Hindlimb muscle (tissue), 1 donor: Measurements from ENCODE around the gene MYRF. TPM values are rescaled to one million over a fixed set of nuclear protein-coding genes. Genes with fewer than 3 reads are reported as not detected.

ENCODE experiments used
- DNase-seq: peaks from one replicate; pipeline ENCODE4 v3.0.0-alpha.2; 2013
- polyA plus RNA-seq: library from polyadenylated mRNA; unstranded; fragments of 120-200 nt; gene quantifications from one replicate; pipeline ENCODE4 v1.2.1, GENCODE V29; 2013; ENCODE audit not compliant: insufficient read length

Gene MYRF
- polyA plus RNA-seq, 1 donor = 1.5 TPM

DNA sequence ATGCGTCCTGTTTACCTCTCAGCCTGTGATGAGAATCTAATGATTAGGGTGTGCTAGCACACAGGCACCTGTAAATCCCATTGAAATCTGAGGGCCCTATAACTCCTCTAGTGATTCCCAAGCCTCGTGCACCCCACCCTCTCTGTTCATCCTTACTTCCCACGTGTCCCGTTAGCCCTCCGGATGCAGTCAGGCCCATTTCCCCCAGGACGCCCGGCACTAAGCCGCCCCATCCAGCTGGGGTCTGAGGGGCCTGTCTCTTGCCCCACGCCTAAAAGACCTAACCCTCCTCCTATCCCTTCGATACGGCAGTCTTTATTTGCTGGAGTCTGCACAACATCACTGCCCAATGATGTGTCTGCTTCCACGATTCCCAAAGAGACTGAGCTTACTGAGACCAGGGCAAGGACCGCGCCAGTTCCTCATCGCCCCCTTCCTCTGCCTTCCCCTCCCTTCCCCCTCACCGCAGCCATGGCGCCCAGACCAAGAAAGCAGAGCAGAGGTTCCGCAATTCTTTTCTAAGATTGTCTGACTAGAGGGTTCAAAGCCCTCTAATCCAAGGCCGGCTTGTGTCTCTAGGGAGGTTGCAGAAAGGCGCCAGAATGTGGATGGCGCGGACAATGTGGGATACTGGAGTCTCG is 74.6 kb downstream of the MYRF start:
- DNase-seq = peak; percentile 49

DNA sequence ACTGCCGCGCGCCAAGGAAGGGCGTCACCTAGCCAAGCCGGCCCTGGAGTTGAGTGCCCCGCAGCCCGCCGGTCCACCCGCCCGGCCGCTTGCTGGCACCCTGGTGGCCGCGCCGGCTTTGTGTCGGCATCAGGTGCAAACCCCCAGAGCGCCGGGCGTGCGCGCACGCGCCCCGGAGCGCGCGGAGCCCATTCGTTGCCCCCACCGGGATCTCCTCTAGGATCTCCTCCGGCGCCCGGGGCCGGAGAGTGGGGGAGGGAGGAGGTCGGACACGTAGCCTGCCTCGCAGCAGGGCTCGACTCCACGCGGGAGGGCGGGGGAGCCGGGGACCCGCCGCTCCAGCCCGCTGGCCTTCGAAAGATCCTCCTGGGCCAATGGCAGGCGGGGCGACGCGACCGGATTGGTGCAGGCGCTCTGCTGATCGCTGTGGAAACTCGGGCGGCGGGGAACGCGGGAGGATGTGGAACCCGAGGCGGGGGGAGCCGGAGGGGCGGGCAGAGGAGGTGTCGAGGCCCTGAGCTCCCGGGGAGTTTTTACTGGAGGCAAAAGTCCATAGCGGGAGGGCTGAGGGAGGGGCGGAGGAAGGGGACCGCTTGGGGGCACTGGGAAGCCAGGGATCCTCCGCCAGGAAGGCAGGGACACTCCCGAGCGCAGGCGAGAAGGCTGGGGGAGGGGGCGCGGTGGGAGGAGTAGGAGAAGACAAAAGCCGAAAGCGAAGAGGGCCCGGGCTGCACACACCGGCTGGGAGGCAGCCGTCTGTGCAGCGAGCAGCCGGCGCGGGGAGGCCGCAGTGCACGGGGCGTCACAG is 75.3 kb downstream of the MYRF start, which contains the start of gene FADS2:
FADS2 (plus strand) TSS at position 730 of the 808 bp plus-strand sequence. CDS start 91 bp downstream, outside the sequence.
- DNase-seq = peak; percentile 97

DNA sequence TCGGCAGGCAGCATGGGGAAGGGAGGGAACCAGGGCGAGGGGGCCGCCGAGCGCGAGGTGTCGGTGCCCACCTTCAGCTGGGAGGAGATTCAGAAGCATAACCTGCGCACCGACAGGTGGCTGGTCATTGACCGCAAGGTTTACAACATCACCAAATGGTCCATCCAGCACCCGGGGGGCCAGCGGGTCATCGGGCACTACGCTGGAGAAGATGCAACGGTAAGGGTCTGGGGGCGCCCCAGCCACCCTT is 75.9 kb downstream of the MYRF start:
- no peak for DNase-seq

DNA sequence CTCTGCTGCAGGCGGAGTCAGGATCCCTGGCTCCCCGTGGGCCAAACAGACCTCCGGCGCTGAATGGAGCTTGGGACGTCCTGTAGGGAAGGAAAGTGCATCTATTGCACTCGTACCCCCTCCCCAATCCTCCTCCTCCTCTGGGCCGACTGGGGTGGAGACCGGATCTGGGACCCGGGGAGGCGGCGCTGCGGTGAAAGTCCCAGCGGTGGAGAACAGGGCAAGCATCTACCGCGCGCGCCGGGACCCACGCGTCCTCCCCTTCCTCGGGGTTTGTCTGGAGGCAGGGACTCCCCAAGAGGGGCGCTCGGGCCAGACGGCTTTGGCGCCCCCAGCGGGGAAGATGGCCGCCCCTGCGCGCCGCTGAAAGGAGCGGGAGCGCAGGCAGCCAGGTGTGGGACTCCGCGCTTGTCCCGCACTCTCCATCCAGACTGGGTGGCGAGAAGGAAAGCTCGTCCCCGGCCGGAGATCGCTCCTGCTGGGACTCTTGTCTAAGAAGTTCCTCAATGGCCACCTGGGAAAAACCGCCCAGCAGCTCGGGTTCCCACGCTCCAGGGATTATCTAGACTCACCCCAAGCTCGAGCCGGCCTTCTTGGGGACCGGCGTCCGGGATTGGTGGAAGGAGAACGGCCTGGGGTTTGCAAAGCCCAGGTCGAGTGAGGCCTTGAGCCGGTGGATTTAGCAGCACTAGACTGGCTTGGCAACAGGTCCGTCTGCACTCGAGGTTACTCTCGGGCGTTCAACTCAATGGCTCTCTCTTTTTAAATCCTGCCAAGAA is 76.4 kb downstream of the MYRF start:
- peak; percentile 52 for DNase-seq

DNA sequence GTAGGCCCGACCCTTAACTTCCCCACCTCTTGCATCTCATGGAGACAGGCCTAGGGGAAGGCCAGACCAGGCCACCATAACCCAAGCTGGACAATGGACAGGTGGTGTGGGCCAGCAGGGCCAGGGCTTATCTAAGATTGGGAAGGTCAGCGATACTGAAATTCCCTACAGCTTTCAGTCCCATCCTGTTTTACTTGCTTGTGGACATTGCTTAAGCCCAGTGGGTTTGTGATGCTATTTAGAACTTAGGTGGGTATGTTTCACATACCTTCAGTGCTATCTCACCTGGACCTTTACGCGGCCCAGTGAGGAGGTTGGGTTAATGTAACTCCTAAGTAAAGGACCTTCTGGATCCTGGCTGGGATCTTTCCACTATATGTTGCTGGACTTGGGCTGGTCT is 77.4 kb downstream of the MYRF start:
- DNase-seq = no peak

DNA sequence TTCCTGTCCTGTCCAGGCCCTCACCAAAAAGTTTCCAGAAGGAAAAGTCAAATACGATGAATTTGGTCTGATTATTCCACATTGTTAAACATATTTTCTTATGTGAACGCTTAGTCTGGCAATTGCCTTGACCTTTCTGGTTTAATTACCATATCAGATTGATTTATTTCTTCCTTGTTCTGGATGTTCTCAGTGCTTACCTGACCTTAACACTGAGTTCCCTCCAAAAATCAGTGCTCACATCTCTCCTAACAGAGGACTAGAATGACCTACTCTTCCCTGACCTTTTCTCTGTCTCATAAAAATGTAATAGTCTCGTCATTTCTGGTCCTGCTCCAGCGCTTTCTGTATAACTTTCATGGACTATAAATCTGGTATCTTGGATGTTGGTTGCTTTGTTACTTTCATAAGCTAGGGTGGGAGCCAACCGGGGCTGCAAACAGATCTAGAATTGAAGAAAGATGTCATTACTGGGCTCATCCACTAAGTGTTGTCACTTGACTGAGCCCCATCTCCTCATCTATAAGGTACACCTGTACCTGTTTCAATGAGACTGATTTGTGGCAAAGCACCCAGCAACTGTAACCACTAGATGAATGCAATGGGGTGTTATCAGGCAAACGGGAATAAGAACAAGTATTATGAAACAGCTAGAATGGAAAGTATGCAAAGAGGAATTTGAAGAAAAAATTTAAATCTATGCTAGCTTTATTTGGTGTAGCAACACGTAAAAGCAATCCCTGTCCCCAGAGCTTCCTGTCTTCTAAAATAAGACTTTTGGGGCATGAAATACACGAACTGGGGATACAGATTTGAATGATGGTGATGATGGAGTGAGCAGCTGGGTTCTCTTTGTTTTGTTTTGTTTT is 78.0 kb downstream of the MYRF start:
- DNase-seq = no peak

DNA sequence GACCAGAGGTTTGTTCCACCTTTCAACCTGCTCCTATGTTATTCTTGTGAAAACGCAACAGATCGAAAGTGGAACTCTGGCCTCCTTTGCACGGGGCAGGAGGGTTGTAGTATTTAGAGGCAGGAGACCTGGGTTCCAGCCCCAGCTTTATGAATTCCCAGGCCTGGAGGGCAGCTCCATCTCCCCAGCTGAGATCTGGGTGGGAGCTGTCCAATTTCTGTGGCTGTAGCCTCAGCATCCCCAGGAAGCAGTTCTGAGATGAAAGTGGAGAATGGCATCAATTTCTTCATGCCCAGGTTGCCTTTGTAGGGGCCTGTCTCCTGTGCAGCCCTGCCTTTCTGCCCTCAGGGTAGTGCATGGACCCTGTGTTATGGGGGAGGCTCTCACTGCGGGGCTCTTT is 79.8 kb downstream of the MYRF start:
- no peak for DNase-seq

DNA sequence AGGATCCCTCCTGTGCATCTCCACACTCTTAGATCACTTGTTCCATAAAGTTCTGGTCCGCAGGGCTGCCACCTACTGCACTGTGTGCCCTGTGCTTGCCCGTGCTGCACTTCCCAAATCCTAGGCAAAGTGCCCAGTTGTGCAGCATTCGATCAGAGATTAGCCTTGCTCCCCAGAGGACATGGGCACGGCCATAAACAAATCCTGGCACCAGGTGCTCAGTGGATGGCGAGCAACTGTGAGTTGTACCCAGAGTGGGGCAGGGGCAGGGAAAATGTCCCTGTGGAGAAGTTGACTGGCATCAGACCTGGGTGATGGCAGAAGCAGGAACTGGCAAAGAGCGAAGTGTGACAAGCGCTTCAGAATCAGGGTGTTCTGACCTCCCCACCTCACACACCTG is 80.3 kb downstream of the MYRF start:
- no peak for DNase-seq

DNA sequence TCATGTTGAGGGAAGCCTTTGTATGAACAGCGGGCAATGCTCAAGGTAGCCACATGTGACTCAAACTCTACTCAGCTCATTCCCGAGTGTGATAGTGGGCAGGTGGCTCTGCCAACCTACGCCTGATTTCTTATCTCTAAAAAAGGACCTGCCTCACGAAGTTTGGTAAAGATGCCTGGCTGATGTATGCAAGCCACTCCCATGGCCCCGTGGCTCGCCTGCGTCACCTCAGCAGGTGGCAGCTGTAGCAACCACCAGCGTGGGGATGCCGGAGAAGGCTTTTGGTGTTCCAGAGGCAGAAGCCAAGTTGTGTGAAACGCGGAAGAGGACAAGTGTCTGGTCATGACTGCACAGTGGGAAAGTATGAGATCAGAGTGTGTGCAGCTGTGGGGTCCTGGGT is 81.0 kb downstream of the MYRF start:
- DNase-seq = no peak

DNA sequence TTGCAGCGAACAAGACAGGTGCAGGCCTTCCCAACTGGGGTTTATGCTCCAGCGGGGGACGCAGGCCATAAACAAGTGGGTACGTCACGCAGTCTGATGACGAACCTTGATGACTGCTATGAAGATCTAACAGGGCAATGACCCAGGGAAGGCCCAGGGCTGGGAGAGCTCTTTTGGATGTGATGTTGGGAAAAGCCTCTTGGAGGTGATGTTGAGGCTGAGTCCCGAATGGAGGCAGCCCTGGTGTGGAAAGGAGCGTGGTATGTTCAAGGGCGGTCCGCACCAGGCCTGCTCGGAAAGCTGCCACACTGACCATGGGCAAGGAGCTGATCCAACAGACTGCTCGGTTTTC is 81.5 kb downstream of the MYRF start:
- no peak for DNase-seq

DNA sequence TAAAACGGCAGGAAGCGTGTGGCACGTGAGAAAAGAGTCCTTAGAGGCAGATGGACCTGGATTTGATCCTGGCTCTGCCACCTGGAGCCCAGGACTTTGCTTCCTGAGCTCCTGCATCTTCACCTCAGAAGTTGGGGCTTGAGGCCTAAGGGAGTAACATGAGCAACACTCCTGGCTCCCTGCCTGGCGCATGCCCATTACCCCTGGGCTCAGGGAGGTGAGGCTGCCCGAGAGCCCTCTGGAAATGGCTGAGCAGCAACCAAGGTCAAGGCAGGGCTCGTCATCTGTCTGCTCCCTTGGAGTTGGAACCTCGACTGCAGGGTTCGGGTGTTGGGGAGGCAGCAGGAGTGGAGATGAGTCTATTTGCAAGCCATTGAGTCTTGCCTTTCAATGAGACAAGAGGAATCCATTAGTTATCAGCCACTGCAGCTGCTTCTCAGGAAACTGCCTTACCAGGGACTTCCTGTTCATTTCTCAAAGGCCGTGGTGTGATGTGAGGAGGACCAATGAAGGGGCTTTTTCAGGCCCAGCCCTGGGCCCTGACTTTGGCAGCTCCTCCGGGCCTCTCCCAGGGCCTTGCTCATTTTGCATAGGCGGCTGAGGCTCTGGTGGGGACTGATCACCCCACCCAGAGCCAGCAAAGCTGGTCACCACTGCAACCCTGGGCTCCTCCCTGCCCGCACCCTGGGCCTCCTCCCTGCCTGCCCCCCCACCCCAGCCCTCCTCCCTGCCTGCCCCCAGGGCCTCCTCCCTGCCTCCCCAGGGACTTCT is 82.0 kb downstream of the MYRF start:
- DNase-seq = peak; percentile 64

DNA sequence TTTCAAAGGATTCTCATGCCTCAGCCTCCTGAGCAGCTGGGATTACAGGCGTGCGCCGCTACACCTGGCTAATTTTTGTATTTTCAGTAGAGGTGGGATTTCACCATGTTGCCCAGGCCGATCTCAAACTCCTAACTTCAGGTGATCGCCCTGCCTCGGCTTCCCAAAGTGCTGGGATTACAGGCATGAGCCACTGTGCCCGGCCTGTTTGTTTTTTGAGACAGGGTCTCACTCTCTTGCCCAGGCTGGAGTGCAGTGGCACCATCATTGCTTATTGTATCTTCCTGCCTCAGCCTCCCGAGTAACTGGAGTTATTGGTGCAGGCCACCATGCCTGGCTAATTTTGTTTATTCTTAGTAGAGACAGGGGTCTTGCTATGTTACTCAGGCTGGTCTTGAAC is 83.8 kb downstream of the MYRF start:
- no peak for DNase-seq

DNA sequence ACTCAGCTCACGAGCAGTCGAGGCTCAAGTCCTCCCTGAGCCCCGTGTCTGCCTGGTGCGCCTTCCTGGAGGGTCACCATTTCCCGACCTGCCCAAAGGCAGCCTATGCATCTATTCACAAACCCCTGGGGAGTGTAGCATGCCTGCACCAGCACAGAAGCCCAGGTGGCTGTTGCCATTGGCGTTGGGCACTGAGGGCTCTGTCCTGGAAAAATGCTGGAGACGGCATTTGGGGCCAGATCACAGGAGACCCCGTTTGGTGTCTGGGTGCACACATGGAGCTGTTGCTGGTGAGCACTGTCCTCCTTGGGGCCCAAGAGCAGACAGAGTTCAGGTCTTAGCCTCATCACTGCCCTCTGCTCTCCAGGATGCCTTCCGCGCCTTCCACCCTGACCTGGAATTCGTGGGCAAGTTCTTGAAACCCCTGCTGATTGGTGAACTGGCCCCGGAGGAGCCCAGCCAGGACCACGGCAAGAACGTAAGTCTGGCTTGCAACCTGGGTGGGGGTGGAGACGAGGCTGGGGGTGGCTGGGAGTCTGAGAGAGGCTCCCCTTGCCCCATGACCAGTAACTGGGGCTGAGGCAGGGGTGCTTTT is 85.1 kb downstream of the MYRF start:
- DNase-seq = no peak

Other genes starting within 250 kb of the MYRF start
- gene LRRC10B, start 243.9 kb upstream of the MYRF start, polyA plus RNA-seq = not detected
- 3.4 TPM for gene SYT7, start 171.6 kb upstream of the MYRF start, polyA plus RNA-seq
- 8.2 TPM for gene DAGLA, start 72.2 kb upstream of the MYRF start, polyA plus RNA-seq
- 139 TPM for gene TMEM258, start 40.0 kb downstream of the MYRF start, polyA plus RNA-seq
- gene FEN1, start 40.3 kb downstream of the MYRF start, polyA plus RNA-seq = 14.3 TPM
- gene FADS1, start 64.4 kb downstream of the MYRF start, polyA plus RNA-seq = 16.3 TPM
- gene FADS2, start 75.7 kb downstream of the MYRF start, polyA plus RNA-seq = 77.5 TPM
- gene FADS3, start 138.9 kb downstream of the MYRF start, polyA plus RNA-seq = 49.6 TPM
- gene RAB3IL1, start 164.9 kb downstream of the MYRF start, polyA plus RNA-seq = 31.7 TPM
- 4.8 TPM for gene BEST1, start 197.7 kb downstream of the MYRF start, polyA plus RNA-seq
- gene FTH1, start 215.0 kb downstream of the MYRF start, polyA plus RNA-seq = 1,681 TPM